Measurements from ENCODE around the gene LBX2. TPM values are rescaled to one million over a fixed set of nuclear protein-coding genes. Genes with fewer than 3 reads are reported as not detected.

The LBX2 gene
- total and polyA plus RNA-seq, 9 of the 15 experiments (the other 6 are each of a cell fraction or from before 2014, with no cell fraction given), result 0.39 to 6.2 (median 1.8) TPM; not detected in 1

DNA sequence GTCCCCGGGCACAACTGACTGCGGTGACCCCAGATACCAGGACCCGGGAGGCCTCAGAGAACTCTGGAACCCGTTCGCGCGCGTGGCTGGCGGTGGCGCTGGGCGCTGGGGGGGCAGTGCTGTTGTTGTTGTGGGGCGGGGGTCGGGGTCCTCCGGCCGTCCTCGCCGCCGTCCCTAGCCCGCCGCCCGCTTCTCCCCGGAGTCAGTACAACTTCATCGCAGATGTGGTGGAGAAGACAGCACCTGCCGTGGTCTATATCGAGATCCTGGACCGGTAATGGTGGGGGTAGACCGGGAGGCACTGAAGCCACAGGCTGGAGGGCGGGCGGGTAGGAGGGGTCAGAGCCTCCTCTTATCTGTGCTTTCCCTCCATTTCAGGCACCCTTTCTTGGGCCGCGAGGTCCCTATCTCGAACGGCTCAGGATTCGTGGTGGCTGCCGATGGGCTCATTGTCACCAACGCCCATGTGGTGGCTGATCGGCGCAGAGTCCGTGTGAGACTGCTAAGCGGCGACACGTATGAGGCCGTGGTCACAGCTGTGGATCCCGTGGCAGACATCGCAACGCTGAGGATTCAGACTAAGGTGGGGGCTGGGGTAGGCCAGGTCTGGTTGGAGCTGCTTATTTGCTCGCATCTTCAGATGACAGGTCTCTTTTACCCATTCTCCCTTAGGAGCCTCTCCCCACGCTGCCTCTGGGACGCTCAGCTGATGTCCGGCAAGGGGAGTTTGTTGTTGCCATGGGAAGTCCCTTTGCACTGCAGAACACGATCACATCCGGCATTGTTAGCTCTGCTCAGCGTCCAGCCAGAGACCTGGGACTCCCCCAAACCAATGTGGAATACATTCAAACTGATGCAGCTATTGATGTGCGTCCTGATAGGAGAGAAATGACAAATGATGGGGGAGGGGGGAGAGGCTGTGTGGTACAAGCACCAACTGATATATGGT lies 31.1 kb upstream of the LBX2 start (continued):
- TF ChIP-seq, protein P1, sequence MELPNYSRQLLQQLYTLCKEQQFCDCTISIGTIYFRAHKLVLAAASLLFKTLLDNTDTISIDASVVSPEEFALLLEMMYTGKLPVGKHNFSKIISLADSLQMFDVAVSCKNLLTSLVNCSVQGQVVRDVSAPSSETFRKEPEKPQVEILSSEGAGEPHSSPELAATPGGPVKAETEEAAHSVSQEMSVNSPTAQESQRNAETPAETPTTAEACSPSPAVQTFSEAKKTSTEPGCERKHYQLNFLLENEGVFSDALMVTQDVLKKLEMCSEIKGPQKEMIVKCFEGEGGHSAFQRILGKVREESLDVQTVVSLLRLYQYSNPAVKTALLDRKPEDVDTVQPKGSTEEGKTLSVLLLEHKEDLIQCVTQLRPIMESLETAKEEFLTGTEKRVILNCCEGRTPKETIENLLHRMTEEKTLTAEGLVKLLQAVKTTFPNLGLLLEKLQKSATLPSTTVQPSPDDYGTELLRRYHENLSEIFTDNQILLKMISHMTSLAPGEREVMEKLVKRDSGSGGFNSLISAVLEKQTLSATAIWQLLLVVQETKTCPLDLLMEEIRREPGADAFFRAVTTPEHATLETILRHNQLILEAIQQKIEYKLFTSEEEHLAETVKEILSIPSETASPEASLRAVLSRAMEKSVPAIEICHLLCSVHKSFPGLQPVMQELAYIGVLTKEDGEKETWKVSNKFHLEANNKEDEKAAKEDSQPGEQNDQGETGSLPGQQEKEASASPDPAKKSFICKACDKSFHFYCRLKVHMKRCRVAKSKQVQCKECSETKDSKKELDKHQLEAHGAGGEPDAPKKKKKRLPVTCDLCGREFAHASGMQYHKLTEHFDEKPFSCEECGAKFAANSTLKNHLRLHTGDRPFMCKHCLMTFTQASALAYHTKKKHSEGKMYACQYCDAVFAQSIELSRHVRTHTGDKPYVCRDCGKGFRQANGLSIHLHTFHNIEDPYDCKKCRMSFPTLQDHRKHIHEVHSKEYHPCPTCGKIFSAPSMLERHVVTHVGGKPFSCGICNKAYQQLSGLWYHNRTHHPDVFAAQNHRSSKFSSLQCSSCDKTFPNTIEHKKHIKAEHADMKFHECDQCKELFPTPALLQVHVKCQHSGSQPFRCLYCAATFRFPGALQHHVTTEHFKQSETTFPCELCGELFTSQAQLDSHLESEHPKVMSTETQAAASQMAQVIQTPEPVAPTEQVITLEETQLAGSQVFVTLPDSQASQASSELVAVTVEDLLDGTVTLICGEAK (IDR thresholded peaks at IDR 0.05), result peak; percentile 18; the same call in 1 of the 2 replicates
- TF ChIP-seq, protein P1 (CRISPR knock-in tag; IDR thresholded peaks at IDR 0.05), result no peak
- TF ChIP-seq ZNF77 (CRISPR knock-in tag; IDR thresholded peaks at IDR 0.05) (no peak), KAT2B (IDR thresholded peaks at IDR 0.05; ENCODE audit: low read depth, low read length) (no peak), SRF (CRISPR knock-in tag; IDR thresholded peaks at IDR 0.05) (0 out of 4 replicates have a peak, but pooled peaks of 1 of the 2 experiments have one; percentile 22), ZNF140 (CRISPR knock-in tag; IDR thresholded peaks at IDR 0.05) (no peak), SIRT6 (IDR thresholded peaks at IDR 0.05; ENCODE audit: low read depth, low read length) (no peak), SMARCA4 (IDR thresholded peaks at IDR 0.05) (peak; percentile 67), ETV5 (CRISPR knock-in tag; IDR thresholded peaks at IDR 0.05; ENCODE audit: low read depth) (no peak; the same call in 1 of the 2 replicates), MAFF (IDR thresholded peaks at IDR 0.05; ENCODE audit: low read length) (no peak), RBM17 (IDR thresholded peaks at IDR 0.05; ENCODE audit: borderline replicate concordance, low read depth, low read length) (no peak), SRSF9 (IDR thresholded peaks at IDR 0.05; ENCODE audit: borderline replicate concordance, low read depth, low read length) (no peak), RUNX1 (IDR thresholded peaks at IDR 0.05; ENCODE audit: low read depth) (no peak; the same call in 1 of the 2 replicates), MCM5 (IDR thresholded peaks at IDR 0.05; ENCODE audit: low read depth) (no peak)
- TF ChIP-seq, protein P2, sequence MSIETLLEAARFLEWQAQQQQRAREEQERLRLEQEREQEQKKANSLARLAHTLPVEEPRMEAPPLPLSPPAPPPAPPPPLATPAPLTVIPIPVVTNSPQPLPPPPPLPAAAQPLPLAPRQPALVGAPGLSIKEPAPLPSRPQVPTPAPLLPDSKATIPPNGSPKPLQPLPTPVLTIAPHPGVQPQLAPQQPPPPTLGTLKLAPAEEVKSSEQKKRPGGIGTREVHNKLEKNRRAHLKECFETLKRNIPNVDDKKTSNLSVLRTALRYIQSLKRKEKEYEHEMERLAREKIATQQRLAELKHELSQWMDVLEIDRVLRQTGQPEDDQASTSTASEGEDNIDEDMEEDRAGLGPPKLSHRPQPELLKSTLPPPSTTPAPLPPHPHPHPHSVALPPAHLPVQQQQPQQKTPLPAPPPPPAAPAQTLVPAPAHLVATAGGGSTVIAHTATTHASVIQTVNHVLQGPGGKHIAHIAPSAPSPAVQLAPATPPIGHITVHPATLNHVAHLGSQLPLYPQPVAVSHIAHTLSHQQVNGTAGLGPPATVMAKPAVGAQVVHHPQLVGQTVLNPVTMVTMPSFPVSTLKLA (conservative IDR thresholded peaks at IDR 0.05), result peak; percentile 73 to 90
- TF ChIP-seq, protein P3, sequence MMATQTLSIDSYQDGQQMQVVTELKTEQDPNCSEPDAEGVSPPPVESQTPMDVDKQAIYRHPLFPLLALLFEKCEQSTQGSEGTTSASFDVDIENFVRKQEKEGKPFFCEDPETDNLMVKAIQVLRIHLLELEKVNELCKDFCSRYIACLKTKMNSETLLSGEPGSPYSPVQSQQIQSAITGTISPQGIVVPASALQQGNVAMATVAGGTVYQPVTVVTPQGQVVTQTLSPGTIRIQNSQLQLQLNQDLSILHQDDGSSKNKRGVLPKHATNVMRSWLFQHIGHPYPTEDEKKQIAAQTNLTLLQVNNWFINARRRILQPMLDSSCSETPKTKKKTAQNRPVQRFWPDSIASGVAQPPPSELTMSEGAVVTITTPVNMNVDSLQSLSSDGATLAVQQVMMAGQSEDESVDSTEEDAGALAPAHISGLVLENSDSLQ (IDR thresholded peaks at IDR 0.05), result peak; percentile 21; the same call in 1 of the 2 replicates

All from K562 (cell line).